ENCODE results near the gene DST.
"Not testable (repeated sequence)": the region's sequence is repeated elsewhere in the genome, so short reads cannot be mapped to it uniquely, and the experiment has no call there.

DNA sequence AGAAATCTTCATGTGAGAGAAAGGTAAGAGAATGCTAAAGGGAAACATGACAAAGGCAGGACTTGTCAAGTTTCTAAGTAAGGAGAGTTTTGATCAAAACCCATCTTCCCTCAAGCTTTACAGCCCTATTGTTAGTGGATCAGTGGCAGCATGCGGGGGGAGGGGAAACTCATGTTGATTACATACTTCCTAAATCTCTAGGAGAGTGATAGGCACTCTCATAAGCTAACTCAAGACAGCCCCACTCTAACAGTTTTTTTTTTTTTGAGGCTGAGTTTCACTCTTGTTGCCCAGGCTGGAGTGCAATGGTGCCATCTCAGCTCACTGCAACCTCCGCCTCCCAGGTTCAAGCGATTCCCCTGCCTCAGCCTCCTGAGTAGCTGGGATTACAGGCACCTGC, 18.6 kb upstream of the DST start:
- TF ChIP-seq, protein P1, sequence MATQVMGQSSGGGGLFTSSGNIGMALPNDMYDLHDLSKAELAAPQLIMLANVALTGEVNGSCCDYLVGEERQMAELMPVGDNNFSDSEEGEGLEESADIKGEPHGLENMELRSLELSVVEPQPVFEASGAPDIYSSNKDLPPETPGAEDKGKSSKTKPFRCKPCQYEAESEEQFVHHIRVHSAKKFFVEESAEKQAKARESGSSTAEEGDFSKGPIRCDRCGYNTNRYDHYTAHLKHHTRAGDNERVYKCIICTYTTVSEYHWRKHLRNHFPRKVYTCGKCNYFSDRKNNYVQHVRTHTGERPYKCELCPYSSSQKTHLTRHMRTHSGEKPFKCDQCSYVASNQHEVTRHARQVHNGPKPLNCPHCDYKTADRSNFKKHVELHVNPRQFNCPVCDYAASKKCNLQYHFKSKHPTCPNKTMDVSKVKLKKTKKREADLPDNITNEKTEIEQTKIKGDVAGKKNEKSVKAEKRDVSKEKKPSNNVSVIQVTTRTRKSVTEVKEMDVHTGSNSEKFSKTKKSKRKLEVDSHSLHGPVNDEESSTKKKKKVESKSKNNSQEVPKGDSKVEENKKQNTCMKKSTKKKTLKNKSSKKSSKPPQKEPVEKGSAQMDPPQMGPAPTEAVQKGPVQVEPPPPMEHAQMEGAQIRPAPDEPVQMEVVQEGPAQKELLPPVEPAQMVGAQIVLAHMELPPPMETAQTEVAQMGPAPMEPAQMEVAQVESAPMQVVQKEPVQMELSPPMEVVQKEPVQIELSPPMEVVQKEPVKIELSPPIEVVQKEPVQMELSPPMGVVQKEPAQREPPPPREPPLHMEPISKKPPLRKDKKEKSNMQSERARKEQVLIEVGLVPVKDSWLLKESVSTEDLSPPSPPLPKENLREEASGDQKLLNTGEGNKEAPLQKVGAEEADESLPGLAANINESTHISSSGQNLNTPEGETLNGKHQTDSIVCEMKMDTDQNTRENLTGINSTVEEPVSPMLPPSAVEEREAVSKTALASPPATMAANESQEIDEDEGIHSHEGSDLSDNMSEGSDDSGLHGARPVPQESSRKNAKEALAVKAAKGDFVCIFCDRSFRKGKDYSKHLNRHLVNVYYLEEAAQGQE (IDR thresholded peaks at IDR 0.05; ENCODE audit: insufficient replicate concordance, low read depth) = not testable (repeated sequence)
- TF ChIP-seq CTCF (IDR thresholded peaks at IDR 0.05; ENCODE audit: insufficient read depth, low read length) = not testable (repeated sequence)
